GM19043 (cell line): ENCODE data around the gene PIF1.
"Not testable (repeated sequence)": the region's sequence is repeated elsewhere in the genome, so short reads cannot be mapped to it uniquely, and the experiment has no call there.

Source experiments
- ATAC-seq: cut with Tn5 transposase; IDR thresholded peaks from one replicate; pipeline ENCODE4 v1.9.1; 2021; ENCODE audit warnings: low read depth; ENCODE audit not compliant: unreplicated experiment

Gene PIF1

DNA sequence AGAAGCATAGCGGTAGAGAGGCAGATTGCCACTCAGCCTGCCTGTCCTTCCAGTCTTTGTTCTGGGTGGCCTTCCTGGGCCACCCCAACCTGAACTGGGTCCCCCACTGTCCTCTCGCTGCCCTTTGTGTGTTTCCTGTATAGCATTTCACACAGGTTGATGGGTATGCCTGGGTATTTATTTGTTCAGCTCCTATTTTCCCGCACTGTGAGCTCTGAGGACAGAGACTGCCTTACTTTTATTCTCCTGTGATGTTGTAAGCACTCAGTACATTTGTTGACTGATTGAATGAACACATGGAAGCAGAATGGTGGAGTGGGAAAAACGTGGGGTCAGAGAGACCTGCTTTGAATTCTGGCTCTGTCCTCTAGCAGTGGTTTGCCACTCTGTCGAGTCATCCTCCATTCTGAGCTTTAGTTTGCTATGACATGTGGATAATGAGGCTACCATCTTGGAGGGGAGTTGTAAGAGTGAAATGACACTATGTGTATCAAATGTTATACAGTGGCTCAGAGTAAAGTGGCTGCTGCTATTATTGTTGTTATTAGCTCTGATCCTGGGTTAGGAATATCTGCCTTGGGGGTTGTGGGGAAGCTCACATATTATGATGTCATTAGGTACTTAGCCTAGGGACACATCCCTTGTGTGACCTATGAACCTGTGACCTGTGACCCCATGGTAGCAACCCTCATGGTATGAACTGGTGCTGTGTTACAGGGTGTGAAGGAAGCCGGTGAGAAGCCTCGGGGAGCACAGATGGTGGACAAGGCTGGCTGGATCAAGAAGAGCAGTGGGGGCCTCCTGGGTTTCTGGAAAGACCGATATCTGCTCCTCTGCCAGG lies 22.6 kb upstream of the PIF1 start:
- no peak for ATAC-seq

- no peak for ATAC-seq
Observed at GRCh38 chr15:64847448-64847847, 22.0 kb upstream of the PIF1 start.

- ATAC-seq, result no peak
Observed at GRCh38 chr15:64847016-64847415, 21.6 kb upstream of the PIF1 start.

GRCh38 chr15:64845831-64846595 lies 20.6 kb upstream of the PIF1 start:
- ATAC-seq, result no peak

GRCh38 chr15:64845183-64845611 lies 19.8 kb upstream of the PIF1 start:
- no peak for ATAC-seq

DNA sequence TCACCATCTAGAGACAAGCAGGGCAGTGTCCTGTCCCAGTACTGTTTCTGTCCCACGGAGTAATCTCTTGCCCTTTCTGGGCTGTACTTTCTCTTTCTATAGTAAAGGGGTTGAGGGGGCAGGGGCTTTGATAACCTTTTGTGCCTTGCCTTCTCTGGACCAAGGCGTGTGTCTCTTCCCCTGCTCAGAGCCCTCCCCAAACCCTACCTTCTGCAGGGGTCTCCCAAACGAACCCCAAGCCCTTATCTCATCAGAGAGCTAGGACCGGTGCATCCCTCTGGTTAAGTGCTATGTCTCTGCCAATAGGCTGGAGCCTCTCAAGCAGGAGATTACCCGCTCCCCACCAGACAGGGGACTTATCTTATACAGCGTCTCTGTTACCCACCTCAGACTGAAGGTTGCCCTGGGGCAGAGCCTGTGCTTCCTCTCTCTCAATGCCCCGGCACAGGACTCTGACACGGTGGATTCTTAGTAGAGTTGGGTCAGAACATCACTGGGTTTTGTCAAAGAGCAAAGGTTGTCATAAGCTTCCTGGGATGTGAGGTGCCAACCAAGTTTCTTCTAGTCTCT lies 19.2 kb upstream of the PIF1 start:
- no peak for ATAC-seq

DNA sequence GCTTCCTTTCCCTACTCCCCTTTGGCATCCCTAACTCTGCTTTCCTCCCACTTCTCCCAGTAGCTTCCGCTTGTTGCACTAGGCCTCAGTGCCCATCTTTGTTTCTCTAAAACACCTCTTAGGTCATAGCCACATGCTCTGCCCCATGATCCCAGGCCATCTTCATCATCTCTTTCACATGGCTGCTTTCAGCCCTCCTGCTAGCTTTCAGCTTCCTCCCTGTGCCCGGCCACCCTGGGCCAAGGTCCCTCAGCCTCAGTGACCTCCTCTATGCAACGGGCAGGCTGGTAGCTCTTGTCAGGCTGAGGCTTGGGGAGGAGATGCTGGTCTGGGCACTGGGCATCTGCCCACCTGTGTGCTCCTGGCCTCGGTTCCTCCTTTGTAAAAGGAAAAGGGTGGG lies 18.5 kb upstream of the PIF1 start:
- ATAC-seq, result no peak

DNA sequence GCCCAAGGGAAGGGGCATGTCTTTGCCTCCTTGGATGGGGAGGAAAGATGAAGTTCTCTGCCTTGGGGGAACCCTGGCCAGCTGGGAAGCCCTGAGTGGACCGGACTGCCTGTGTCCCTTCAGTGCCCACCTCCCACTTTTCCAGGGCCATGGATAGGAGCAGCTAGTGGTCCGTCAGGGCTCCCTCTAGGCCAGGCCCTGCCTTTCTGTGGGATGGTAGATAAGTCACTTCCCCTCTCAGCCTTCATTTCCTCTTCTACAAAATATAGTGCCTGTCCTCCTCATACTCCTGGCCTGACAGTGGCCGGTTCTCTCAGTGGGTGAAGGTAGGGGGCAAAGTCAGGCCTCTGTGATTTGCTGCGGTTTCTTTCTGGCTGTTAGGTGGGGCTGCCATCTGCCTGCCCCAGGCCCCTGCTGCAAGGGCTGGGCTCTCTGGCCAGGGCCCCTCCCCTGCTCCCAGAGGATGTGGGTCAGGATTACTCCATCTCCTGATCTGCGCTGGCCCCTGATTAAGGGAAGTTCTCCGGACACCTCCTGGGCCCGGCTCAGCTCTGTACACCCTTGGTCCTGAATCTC lies 17.6 kb upstream of the PIF1 start:
- ATAC-seq, result no peak

GRCh38 chr15:64842096-64842939 lies 16.9 kb upstream of the PIF1 start:
- ATAC-seq, result no peak

- ATAC-seq, result peak; percentile 54
Observed at GRCh38 chr15:64841344-64842095, 16.1 kb upstream of the PIF1 start, which contains the start of gene PLEKHO2. Gene PLEKHO2 (plus strand): TSS chr15:64841915. CDS start chr15:64842017, 102 bp downstream.

GRCh38 chr15:64841060-64841343 lies 15.6 kb upstream of the PIF1 start:
- ATAC-seq, result no peak

DNA sequence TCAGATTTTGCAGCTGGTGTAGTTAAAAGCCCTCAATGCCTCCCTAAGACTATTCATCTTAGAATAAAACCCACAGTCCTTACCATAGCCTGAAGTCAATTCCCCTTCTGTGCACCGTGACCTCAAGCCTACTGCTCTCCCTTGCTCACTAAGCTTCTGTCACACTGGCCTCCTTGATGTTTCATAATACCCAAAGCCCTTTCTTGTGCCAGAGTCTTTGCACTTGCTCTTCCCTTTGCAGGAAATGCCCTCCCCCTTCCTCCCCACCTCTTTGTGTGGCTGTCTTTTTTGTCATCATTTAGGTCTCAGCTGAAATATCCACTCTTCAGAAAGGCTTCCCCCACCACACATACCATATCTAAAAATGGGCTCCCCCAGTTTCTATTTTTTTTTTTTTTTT lies 12.1 kb upstream of the PIF1 start:
- no peak for ATAC-seq

- ATAC-seq, result peak; percentile 12
Observed at GRCh38 chr15:64836023-64836536, 10.6 kb upstream of the PIF1 start.

GRCh38 chr15:64833690-64834089 lies 8.2 kb upstream of the PIF1 start:
- ATAC-seq, result no peak

DNA sequence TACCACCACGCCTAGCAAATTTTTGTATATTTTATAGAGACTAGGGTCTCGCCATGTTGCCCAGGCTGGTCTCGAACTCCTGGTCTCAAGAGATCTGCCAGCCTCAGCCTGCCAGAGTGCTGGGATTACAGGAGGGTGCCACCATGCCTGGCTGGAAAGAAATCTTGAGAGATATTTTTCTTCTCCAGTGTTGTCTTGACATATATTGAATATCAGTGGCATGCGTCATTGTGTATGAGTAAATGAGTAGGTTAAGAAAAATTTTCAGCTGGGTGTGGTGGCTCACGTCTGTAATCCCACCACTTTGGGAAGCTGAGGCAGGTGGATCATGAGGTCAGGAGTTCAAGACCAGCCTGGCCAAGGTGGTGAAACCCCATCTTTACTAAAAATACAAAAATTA lies 3.5 kb upstream of the PIF1 start:
- no peak for ATAC-seq

GRCh38 chr15:64824929-64825430 lies 467 bp downstream of the PIF1 start:
- ATAC-seq, result no peak

DNA sequence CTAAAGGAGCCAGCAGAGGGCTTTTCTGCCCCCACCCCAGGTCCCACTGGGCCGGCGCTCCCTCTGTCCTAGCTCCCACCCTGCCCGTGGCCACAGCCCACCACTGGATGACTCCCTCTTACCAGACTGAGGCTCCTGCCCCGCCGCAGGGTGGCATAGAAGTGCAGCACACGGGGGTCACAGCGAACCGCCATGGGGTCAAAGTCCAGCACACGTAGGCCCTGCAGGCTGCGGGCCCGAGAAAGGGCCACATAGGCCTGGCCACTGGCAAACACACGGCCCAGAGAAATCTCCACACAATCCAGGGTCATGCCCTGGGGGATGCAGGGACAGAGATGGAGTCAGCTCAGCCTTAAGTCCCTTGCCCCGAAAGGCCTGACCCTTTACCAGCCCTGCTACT lies 9.0 kb downstream of the PIF1 start:
- ATAC-seq, result no peak

DNA sequence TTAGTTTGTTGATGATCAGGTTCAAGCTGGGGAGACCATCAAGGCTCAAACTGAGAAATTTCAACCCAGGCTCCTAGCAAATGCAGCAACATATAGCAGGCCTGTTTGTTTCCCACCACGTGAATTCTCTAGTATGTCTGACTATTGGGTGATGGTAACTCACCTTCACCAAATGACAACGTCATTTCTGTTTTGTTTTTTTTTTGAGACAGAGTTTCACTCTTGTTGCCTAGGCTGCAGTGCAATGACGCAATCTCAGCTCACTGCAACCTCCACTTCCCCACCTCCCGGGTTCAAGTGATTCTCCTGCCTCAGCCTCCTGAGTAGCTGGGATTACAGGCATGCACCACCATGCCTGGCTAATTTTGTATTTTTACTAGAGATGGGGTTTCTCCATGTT lies 10.5 kb downstream of the PIF1 start:
- not testable (repeated sequence) for ATAC-seq

DNA sequence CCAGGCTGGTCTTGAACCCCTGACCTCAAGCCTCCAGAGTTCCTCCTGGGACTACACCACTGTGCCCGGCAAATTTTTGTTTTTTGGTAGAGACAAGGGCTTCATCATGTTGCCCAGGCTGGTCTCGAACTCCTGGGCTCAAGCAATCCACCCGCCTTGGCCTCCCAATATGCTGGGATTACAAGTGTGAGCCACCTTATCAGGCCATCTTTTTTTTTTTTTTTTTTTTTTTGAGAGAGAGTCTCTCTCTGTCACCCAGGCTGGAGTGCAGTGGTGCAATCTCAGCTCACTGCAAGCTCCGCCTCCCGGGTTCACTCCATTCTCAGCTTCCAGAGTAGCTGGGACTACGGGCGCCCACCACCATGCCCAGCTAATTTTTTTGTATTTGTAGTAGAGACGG lies 11.2 kb downstream of the PIF1 start:
- not testable (repeated sequence) for ATAC-seq
